Retina (tissue), 1 donor: ENCODE data around the gene PHACTR4.
"Not testable (repeated sequence)": the region's sequence is repeated elsewhere in the genome, so short reads cannot be mapped to it uniquely, and the experiment has no call there.

Experiments
- DNase-seq: peaks from one replicate; pipeline ENCODE4 v3.0.0-alpha.2; 2016

PHACTR4 gene

DNA sequence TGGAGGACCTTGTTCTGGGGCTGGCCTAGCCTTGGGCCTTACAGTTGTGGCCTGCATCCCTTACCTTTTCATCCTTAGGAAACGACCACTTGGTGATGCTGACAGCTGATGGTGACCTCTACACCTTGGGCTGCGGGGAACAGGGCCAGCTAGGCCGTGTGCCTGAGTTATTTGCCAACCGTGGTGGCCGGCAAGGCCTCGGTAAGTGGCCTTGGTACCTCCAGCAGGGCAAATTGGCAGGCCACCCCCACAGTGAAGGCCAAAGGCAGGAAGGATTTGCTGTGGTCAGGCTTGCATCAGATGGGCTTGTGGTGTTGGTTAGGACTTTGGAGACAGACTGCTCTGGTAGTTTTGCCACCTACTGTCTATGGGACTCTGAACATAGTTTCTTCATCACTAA, 165.6 kb downstream of the PHACTR4 start:
- no peak for DNase-seq

- no peak for DNase-seq
These were observed 168.1 kb downstream of the PHACTR4 start for GRCh38 chr1:28537457-28538199.

DNA sequence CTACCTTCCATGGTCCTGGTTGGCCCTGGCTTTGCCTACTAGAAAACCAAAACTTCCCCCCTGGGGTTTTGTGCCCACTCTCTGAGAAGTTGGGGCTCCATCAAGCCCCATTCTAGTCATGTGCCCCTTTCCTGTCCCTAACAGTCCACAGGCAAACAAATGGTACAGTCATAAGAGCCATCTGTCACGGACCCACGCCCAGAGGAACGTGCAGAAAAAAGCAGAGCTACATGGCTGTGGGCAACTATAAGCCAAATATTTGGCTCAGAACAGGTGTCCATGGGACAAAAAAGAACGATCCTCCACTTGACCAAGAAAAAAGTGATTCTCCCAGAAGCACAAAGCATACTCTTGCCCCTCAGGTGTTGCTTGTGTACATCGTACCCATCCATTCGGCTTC, 168.7 kb downstream of the PHACTR4 start:
- DNase-seq, result no peak

DNA sequence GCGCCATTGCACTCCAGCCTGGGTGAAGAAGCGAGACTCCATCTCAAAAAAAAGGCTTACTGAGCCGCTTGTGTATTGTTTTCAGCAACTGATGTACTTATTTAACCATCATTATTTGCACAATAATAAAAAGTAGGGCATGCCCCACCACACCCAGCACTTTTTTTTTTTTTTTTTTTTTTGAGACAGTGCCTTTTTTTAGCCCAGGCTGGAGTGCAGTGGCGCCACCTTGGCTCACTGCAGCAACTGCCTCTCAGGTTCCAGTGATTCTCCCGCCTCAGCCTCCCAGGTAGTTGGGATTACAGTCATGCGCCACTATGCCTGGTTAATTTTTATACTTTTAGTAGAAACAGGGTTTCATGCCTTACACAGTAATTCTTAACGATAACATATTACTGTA, 171.1 kb downstream of the PHACTR4 start:
- no peak for DNase-seq

DNA sequence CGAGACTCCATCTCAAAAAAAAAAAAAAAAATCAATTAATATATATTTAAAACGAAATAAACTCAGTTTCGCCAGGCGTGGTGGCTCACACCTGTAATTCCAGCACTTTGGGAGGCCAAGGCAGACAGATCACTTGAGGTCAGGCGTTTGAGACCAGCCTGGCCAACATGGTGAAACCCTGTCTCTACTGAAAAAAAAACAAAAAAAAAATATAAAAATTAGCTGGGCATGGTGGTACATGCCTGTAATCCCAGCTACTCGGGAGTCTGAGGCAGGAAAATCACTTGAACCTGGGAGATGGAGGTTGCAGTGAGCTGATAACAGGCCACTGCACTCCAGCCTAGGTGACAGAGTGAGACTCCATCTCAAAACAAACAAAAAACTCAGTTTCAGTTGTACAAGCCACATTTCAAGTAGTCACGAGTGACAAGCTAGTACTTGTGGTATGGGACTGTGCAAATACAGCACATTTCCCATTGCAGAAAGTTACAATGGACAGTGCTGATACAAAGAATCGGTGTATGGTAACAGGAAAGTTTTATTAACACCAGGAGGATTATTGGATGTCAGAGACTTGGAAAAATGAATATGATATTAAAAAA, 172.0 kb downstream of the PHACTR4 start:
- not testable (repeated sequence) for DNase-seq

GRCh38 chr1:28545246-28545628, 175.7 kb downstream of the PHACTR4 start:
- no peak for DNase-seq

GRCh38 chr1:28548318-28548717, 178.8 kb downstream of the PHACTR4 start:
- DNase-seq, result no peak
